RWPE2 (cell line): Measurements from ENCODE around the gene ATXN7L1.

ENCODE experiments used
- ATAC-seq: fragments of 200-7000 bp; cut with Tn5 transposase; 3 replicates; pipeline ENCODE4 v1.9.1; 2021; ENCODE audit warnings: low read depth
- DNase-seq: peaks from one replicate; pipeline ENCODE4 v3.0.0-alpha.2; 2020; ENCODE audit warnings: low spot score
- H3K27ac ChIP-seq: fragments of 450-650 bp; 2 replicates; pipeline ENCODE4 v1.5.1; 2017; ENCODE audit warnings: mild to moderate bottlenecking; ENCODE audit not compliant: poor library complexity, severe bottlenecking
- H3K27me3 ChIP-seq: fragments of 250-450 bp; sonication (Bioruptor Pico); 2 replicates; pipeline ENCODE4 v1.5.1; 2021; ENCODE audit warnings: mild to moderate bottlenecking, moderate library complexity; ENCODE audit not compliant: insufficient read depth, poor library complexity, severe bottlenecking
- H3K36me3 ChIP-seq: fragments of 250-450 bp; sonication (Bioruptor Pico); 2 replicates; pipeline ENCODE4 v1.5.1; 2020; ENCODE audit warnings: low read depth, mild to moderate bottlenecking, moderate library complexity
- H3K4me1 ChIP-seq: fragments of 250-450 bp; sonication (Bioruptor Pico); 2 replicates; pipeline ENCODE4 v1.5.1; 2021; ENCODE audit warnings: mild to moderate bottlenecking, moderate library complexity; ENCODE audit not compliant: insufficient read depth, poor library complexity, severe bottlenecking
- H3K4me3 ChIP-seq: fragments of 250-450 bp; sonication (Bioruptor Pico); 2 replicates; pipeline ENCODE4 v1.5.1; 2021; ENCODE audit warnings: mild to moderate bottlenecking, moderate library complexity; ENCODE audit not compliant: severe bottlenecking
- H3K9me3 ChIP-seq: fragments of 250-450 bp; sonication (Bioruptor Pico); 2 replicates; pipeline ENCODE4 v1.5.1; 2021; ENCODE audit warnings: mild to moderate bottlenecking, moderate library complexity; ENCODE audit not compliant: severe bottlenecking
- CTCF ChIP-seq: fragments of 450-650 bp; IDR thresholded peaks from one replicate; pipeline ENCODE4 v1.5.1; 2017; ENCODE audit warnings: mild to moderate bottlenecking, moderate library complexity; ENCODE audit not compliant: poor library complexity, severe bottlenecking

ATXN7L1 gene

GRCh38 chr7:105904064-105904463 is 27.7 kb upstream of the ATXN7L1 start:
- ATAC-seq (no peak), DNase-seq (no peak)
- Histone ChIP-seq H3K4me3 (no peak overlapping the region), H3K9me3 (no peaks in the 10 kb centered on the region), H3K4me1 (no peaks in the 10 kb centered on the region), H3K36me3 (no peaks in the 10 kb centered on the region), H3K27ac (no peak overlapping the region), H3K27me3 (no peaks in the 10 kb centered on the region)
- TF ChIP-seq CTCF = no peak

GRCh38 chr7:105902325-105902911 is 26.0 kb upstream of the ATXN7L1 start:
- H3K36me3 ChIP-seq = no peaks in the 10 kb centered on the region
- H3K4me1 ChIP-seq = no peaks in the 10 kb centered on the region
- no peak overlapping the region for H3K27ac ChIP-seq
- ATAC-seq = no peak
- H3K4me3 ChIP-seq = no peak overlapping the region
- no peak for TF ChIP-seq CTCF
- DNase-seq = no peak
- no peaks in the 10 kb centered on the region for H3K27me3 ChIP-seq
- no peaks in the 10 kb centered on the region for H3K9me3 ChIP-seq

GRCh38 chr7:105897999-105898398 is 21.6 kb upstream of the ATXN7L1 start:
- no peaks in the 10 kb centered on the region for H3K4me1 ChIP-seq
- ATAC-seq (no peak), DNase-seq (no peak)
- TF ChIP-seq CTCF = no peak
- H3K27ac ChIP-seq = no peak overlapping the region
- H3K36me3 ChIP-seq = no peaks in the 10 kb centered on the region
- H3K4me3 ChIP-seq = no peak overlapping the region
- H3K9me3 ChIP-seq = no peaks in the 10 kb centered on the region
- H3K27me3 ChIP-seq = no peaks in the 10 kb centered on the region

GRCh38 chr7:105896407-105896911 is 20.1 kb upstream of the ATXN7L1 start:
- DNase-seq = no peak

More at GRCh38 chr7:105896407-105896911, 20.1 kb upstream of the ATXN7L1 start:
- no peak for TF ChIP-seq CTCF
- no peaks in the 10 kb centered on the region for H3K4me1 ChIP-seq
- no peak overlapping the region for H3K27ac ChIP-seq
- no peaks in the 10 kb centered on the region for H3K27me3 ChIP-seq
- no peak overlapping the region for H3K4me3 ChIP-seq
- no peaks in the 10 kb centered on the region for H3K9me3 ChIP-seq
- no peak for ATAC-seq
- no peaks in the 10 kb centered on the region for H3K36me3 ChIP-seq
